ENCODE measurements around the gene TRIM61. TPM values are rescaled to one million over a fixed set of nuclear protein-coding genes. Genes with fewer than 3 reads are reported as not detected.

TRIM61 gene
- total and polyA plus RNA-seq, 2 of the 4 experiments (the other 2 are of a cell fraction), result 1.5 to 4.7 TPM

GRCh38 chr4:164937576-164938270 lies 39.7 kb downstream of the TRIM61 start:
- no peak overlapping the region for H2BK15ac ChIP-seq (ENCODE audit: low read depth, low read length)
- H3K9me1 ChIP-seq (ENCODE audit: insufficient read depth, low read length), result no peaks in the 10 kb centered on the region
- no peak overlapping the region for H4K8ac ChIP-seq (ENCODE audit: low read depth in 2 of 2, low read length in 2 of 2)
- no peak overlapping the region for H2BK5ac ChIP-seq (ENCODE audit: low read depth, low read length, poor library complexity, severe bottlenecking)
- H4K20me1 ChIP-seq (ENCODE audit: insufficient read depth, low read length), result no peaks in the 10 kb centered on the region
- DNase-seq, result peak; percentile 18
- dilution Hi-C loops (cut with HindIII; ENCODE audit: low sequenced_read_pairs, unreplicated experiment) (no loop called here), in situ Hi-C loops (cut with MboI; ENCODE audit: low sequenced_read_pairs) (no loop called here), intact Hi-C loops (cut with micrococcal nuclease) (no loop called here)
- H3K27me3 ChIP-seq (ENCODE audit: control insufficient read depth, insufficient read depth, low read length), result no peaks in the 10 kb centered on the region
- H3K4me2 ChIP-seq (ENCODE audit: low read depth, low read length), result no peak overlapping the region
- H2AK9ac ChIP-seq (replicated peaks; ENCODE audit: low read depth, low read length, poor library complexity), result no peak overlapping the region
- H3K18ac ChIP-seq (ENCODE audit: low read depth, low read length), result no peak overlapping the region
- H3K79me1 ChIP-seq (ENCODE audit: low read depth in 1 of 2, low read length in 2 of 2), result no peaks in the 10 kb centered on the region
- no TSS peak for BruUV-seq (replicated peaks)
- POLR2A ChIA-PET (ENCODE audit: unreplicated experiment), result no interaction called here
- no peak overlapping the region for H3K14ac ChIP-seq (replicated peaks; ENCODE audit: low read depth, low read length)
- no peak overlapping the region for H2AFZ ChIP-seq (replicated peaks; ENCODE audit: low read length, poor library complexity)
- H3K4me1 ChIP-seq (ENCODE audit: control insufficient read depth, insufficient read depth, low read length), result no peaks in the 10 kb centered on the region
- no peak overlapping the region for H3K9ac ChIP-seq (ENCODE audit: low read depth, low read length)
- no peak overlapping the region for H3K27ac ChIP-seq (ENCODE audit: insufficient read depth, low read length)
- H4K5ac ChIP-seq (ENCODE audit: low read depth, low read length), result no peak overlapping the region
- H3K56ac ChIP-seq (ENCODE audit: extremely low read depth, insufficient read depth, low read length), result no peak overlapping the region
- no peaks in the 10 kb centered on the region for H3K9me3 ChIP-seq (ENCODE audit: control insufficient read depth, insufficient read depth, low read length)
- no peak overlapping the region for H4K91ac ChIP-seq (ENCODE audit: insufficient read depth, low read depth, low read length)
- ATAC-seq (ENCODE audit: low read depth), result no peak
- H2BK20ac ChIP-seq (ENCODE audit: low read depth, low read length), result no peak overlapping the region
- no peak overlapping the region for H2BK120ac ChIP-seq (ENCODE audit: low read depth, low read length)
- H3K36me3 ChIP-seq (ENCODE audit: control insufficient read depth, insufficient read depth, low read length), result no peaks in the 10 kb centered on the region
- H3K23ac ChIP-seq (ENCODE audit: low read depth, low read length), result no peak overlapping the region
- TF ChIP-seq BHLHE40 (IDR thresholded peaks at IDR 0.05; ENCODE audit: low read depth, low read length) (no peak), POLR2A (IDR thresholded peaks at IDR 0.05; ENCODE audit: low read depth, low read length) (no peak), RFX5 (IDR thresholded peaks at IDR 0.05; ENCODE audit: low read depth, low read length) (no peak), SMC3 (IDR thresholded peaks at IDR 0.05; ENCODE audit: low read depth, low read length) (no peak), RAD21 (IDR thresholded peaks at IDR 0.05; ENCODE audit: low read length) (no peak), MXI1 (IDR thresholded peaks at IDR 0.05; ENCODE audit: borderline replicate concordance, low read depth, low read length) (no peak), RCOR1 (IDR thresholded peaks at IDR 0.05; ENCODE audit: insufficient replicate concordance, low read length) (no peak), MAFK (IDR thresholded peaks at IDR 0.05; ENCODE audit: low read depth, low read length) (no peak), NFE2L2 (IDR thresholded peaks at IDR 0.05; ENCODE audit: low read depth, low read length) (no peak), CEBPB (IDR thresholded peaks at IDR 0.05; ENCODE audit: low read depth, low read length) (no peak), CHD1 (IDR thresholded peaks at IDR 0.05; ENCODE audit: low read depth, low read length) (no peak)
- TF ChIP-seq, protein P1, sequence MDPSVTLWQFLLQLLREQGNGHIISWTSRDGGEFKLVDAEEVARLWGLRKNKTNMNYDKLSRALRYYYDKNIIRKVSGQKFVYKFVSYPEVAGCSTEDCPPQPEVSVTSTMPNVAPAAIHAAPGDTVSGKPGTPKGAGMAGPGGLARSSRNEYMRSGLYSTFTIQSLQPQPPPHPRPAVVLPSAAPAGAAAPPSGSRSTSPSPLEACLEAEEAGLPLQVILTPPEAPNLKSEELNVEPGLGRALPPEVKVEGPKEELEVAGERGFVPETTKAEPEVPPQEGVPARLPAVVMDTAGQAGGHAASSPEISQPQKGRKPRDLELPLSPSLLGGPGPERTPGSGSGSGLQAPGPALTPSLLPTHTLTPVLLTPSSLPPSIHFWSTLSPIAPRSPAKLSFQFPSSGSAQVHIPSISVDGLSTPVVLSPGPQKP (IDR thresholded peaks at IDR 0.05; ENCODE audit: borderline replicate concordance, low read depth, low read length), result no peak
- TF ChIP-seq, protein P2, sequence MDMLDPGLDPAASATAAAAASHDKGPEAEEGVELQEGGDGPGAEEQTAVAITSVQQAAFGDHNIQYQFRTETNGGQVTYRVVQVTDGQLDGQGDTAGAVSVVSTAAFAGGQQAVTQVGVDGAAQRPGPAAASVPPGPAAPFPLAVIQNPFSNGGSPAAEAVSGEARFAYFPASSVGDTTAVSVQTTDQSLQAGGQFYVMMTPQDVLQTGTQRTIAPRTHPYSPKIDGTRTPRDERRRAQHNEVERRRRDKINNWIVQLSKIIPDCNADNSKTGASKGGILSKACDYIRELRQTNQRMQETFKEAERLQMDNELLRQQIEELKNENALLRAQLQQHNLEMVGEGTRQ (IDR thresholded peaks at IDR 0.05; ENCODE audit: low read depth, low read length), result no peak
- CTCF ChIA-PET, result no interaction called here
- no peak overlapping the region for H3K4ac ChIP-seq (ENCODE audit: low read depth, low read length)
- H3K4me3 ChIP-seq (ENCODE audit: insufficient read depth, low read depth, low read length), result no peak overlapping the region
- no peak overlapping the region for H2AK5ac ChIP-seq (ENCODE audit: low read depth, low read length)

Data from IMR-90 (cell line).